NCI-H1436 treated with DMSO at 0.1 percent for 48 hours (cell line): ENCODE results near the gene FOSB.
"Not testable (repeated sequence)": the region's sequence is repeated elsewhere in the genome, so short reads cannot be mapped to it uniquely, and the experiment has no call there.

Source experiments
- DNase-seq: peaks from one replicate; lab custom pipeline; 2025; lab: John Stamatoyannopoulos, UW

FOSB gene

GRCh38 chr19:45467456-45468158, at the start of gene FOSB:
TSS of gene FOSB (plus strand) at chr19:45467996. CDS start at chr19:45468587, 591 bp downstream.
- peak; percentile 63 for DNase-seq

- no peak for DNase-seq
These were observed 49.0 kb upstream of the FOSB start for GRCh38 chr19:45418802-45419201.

- no peak for DNase-seq
These were observed 48.4 kb upstream of the FOSB start for GRCh38 chr19:45419396-45419795.

- no peak for DNase-seq
These were observed 47.9 kb upstream of the FOSB start for GRCh38 chr19:45419895-45420294.

GRCh38 chr19:45420356-45420755, 47.4 kb upstream of the FOSB start:
- DNase-seq, result no peak

GRCh38 chr19:45420871-45421270, 46.9 kb upstream of the FOSB start:
- no peak for DNase-seq

DNA sequence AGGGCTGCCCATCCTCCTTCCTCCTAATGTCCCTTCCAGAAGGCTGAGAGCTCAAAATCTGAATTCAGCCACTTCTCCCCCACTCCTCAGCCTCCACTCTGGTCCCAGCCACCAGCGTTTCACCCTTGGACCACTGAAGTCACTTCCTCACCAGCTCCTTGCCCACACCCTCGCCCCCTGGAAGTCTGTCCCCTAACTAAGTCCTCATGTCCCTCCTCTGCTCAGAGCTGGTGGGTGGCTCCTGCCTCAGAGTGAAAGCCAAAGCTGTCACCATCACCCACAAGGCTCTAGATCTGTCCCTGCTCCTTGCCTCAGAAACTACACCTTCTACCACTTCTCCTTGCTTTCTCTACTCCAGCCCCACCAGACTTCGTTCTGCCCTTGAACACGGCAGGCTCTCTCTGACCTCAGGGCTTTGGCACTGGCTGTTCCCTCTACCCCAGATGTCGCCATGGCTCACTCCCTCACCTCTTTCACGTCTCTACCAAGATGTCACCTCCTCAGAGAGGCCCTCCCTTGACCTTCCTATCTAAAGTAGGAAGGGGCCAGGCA, 45.8 kb upstream of the FOSB start:
- DNase-seq, result no peak

GRCh38 chr19:45423033-45423588, 44.7 kb upstream of the FOSB start:
- no peak for DNase-seq

- DNase-seq, result peak; percentile 80
These were observed 44.1 kb upstream of the FOSB start, which contains the start of gene ERCC1 for GRCh38 chr19:45423589-45424190. TSS of gene ERCC1 (minus strand) at chr19:45423917. CDS start at chr19:45423374, 543 bp downstream.

- no peak for DNase-seq
These were observed 43.4 kb upstream of the FOSB start for GRCh38 chr19:45424191-45425058.

GRCh38 chr19:45428384-45429231, 39.2 kb upstream of the FOSB start:
- no peak for DNase-seq

GRCh38 chr19:45429896-45430295, 37.9 kb upstream of the FOSB start:
- DNase-seq, result not testable (repeated sequence)

- DNase-seq, result not testable (repeated sequence)
These were observed 36.8 kb upstream of the FOSB start for GRCh38 chr19:45431008-45431407.

GRCh38 chr19:45432543-45432942, 35.3 kb upstream of the FOSB start:
- not testable (repeated sequence) for DNase-seq

DNA sequence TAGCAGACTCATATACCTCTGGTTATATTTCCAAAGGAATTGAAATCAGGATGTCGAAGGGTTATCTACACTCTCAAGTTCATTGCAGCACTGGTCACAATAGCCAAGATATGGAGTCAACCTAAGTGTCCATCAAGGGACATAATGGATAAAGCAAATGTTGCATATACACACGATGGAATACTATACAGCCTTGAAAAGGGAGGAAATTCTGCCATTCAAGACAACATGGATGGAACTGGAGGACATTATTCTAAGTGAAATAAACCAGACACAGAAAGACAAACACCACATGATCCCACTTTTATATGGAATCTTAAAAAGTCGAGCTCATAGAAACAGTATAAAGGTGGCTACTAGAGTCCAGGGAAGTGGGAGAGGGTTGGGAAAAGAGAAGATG, 30.5 kb upstream of the FOSB start:
- DNase-seq, result no peak

DNA sequence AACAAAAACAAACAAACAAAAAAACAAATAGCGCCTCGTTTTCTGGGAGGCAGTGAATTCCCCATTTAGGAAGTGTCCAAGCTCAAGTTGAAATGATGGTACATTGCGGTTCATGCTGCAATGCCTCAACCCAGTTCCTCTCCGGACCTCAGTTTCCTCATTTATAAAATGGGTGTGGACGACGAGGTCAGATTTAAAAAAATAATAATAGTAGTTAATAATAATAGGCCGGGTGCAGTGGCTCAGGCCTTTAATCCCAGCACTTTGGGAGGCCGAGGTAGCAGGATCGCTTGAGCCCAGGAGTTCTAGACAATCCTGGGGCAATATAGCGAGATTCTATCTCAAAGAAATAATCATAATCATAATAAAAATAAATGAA, 28.6 kb upstream of the FOSB start:
- no peak for DNase-seq

GRCh38 chr19:45439569-45440258, 28.1 kb upstream of the FOSB start:
- DNase-seq, result no peak

DNA sequence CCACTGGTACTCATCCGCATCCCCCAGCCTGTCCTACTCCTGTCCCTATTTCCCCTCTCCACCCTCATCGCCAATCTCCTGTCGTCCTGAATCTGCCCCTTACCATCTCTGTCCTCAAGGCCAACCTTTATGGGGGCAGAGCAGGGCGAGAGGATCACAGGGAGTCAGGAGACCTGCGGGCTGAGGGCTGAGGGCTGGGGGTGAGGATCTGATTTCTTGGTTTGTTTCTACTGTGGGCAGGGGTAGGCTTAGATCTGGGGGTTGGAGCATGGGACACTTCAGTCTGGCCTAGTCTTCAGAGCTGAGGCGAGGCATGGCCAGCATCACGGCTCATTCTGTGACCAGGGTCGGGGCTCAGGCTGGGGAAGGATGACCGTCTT, 27.5 kb upstream of the FOSB start:
- no peak for DNase-seq

DNA sequence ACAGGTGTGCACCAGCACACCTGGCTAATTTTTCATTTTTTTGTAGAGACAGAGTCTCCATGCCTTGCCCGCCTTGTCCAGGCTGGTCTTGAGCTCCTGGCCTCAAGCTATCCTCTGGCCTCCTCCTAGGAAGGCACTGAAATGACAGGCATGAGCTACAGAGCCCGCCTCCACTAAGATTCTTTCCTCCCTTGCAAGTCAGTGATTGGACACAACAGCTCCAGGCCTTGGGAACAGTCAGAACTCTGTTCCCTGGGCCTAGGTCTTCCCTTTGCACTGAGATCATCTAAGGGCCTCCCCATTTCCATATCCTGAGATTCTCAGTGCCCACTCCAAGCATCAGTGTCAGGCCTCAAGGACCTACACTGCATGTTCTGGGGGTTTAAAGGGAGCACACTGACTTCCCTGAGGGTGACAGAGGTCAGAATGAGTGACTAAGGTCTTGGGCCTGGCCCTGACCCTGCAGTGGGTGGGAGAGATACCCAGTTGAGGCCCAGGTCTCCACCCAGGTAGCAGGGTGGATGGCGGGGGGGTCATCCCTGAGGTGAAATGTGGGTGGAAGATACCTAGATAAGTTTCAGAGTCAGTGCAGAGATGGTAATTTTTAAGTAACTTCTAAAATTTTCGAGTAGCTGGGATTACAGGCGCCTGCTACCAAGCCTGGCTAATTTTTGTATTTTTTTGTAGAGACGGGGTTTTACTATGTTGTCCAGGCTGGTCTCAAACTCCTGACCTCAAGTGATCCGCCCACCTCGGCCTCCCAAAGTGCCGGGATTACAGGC, 26.7 kb upstream of the FOSB start:
- no peak for DNase-seq

DNA sequence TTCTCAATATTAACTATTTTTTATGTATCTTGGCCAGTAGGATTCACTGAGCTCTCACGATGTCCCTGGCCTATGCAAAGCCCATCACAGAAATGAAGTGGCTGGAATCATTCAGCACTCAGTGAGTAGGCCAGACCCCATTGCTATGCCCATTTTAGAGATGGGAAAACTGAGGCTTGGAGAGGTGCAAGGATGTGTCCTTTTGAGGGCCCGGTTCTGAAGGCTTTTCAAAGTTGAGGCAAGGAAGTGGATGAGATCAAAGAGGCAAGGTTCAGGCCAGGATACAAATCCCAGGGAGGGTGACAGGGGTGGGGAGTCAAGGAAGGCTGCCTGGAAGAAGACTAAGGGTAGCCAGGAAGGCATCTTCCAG, 25.4 kb upstream of the FOSB start:
- no peak for DNase-seq
